H1 (cell line): Measurements from ENCODE around the gene CMIP. TPM values are rescaled to one million over a fixed set of nuclear protein-coding genes. Genes with fewer than 3 reads are reported as not detected.

ENCODE experiments used
- CTCF ChIA-PET: fragments of 300-600 bp; sonication (Branson Sonifier 250); formaldehyde crosslinking; loops from one replicate; lab custom pipeline; 2021; ENCODE audit not compliant: partially characterized antibody; lab: Charles Lee
- POLR2A ChIA-PET: fragments of 300-600 bp; sonication (Branson Sonifier 250); formaldehyde crosslinking; loops from one replicate; lab custom pipeline; 2021; ENCODE audit warnings: inconsistent platforms; ENCODE audit not compliant: partially characterized antibody; lab: Charles Lee
- DNase-seq, 2 experiments: peaks; one replicate each; pipeline versions ENCODE4 v3.0.0 to v3.0.0-alpha.2; 2010 to 2022; ENCODE audit warnings: low spot score in 2 of 2, low read depth in 1 of 2, mixed read lengths in 1 of 2
- FAIRE-seq: peaks from 2 replicates; lab custom pipeline; 2011; peaks lifted over from hg19 to GRCh38; lab: Jason Lieb, UNC
- H2AFZ ChIP-seq: 2 replicates; pipeline ENCODE4 v1.8.1; 2012; ENCODE audit warnings: low read length, inconsistent platforms
- H2AK5ac ChIP-seq: 2 replicates; pipeline ENCODE4 v1.6.1; 2013; ENCODE audit warnings: low read depth, low read length
- H2BK120ac ChIP-seq: replicated peaks from 2 replicates; pipeline ENCODE3; 2013; ENCODE audit warnings: low read depth, low read length, inconsistent platforms
- H2BK12ac ChIP-seq: 2 replicates; pipeline ENCODE4 v1.6.1; 2013; ENCODE audit warnings: low read depth, low read length
- H2BK15ac ChIP-seq: 2 replicates; pipeline ENCODE4 v1.6.1; 2013; ENCODE audit warnings: low read length
- H2BK20ac ChIP-seq: 2 replicates; pipeline ENCODE4 v1.6.1; 2013; ENCODE audit warnings: low read length
- H2BK5ac ChIP-seq: 2 replicates; pipeline ENCODE4 v1.6.1; 2013; ENCODE audit warnings: low read depth, low read length
- H3K14ac ChIP-seq: 2 replicates; pipeline ENCODE4 v1.6.1; 2013; ENCODE audit warnings: inconsistent platforms; ENCODE audit not compliant: insufficient read length
- H3K18ac ChIP-seq: 2 replicates; pipeline ENCODE4 v1.6.1; 2013; ENCODE audit warnings: low read length; ENCODE audit errors: extremely low read depth
- H3K23ac ChIP-seq: 2 replicates; pipeline ENCODE4 v1.6.1; 2013; ENCODE audit warnings: inconsistent platforms; ENCODE audit not compliant: insufficient read length
- H3K23me2 ChIP-seq: 2 replicates; pipeline ENCODE4 v1.6.1; 2013; ENCODE audit warnings: low read depth, low read length
- H3K27ac ChIP-seq: 2 replicates; pipeline ENCODE4 v1.6.1; 2011; ENCODE audit warnings: low read depth, low read length, inconsistent platforms
- H3K27me3 ChIP-seq, 4 experiments: replicated peaks in 1 of 4; 1 replicate in 1 of 4; 2 replicates in 3 of 4; pipeline versions ENCODE4 v1.6.1 to v1.8.1; 2011 to 2013; ENCODE audit warnings: low read length in 3 of 4, mild to moderate bottlenecking in 3 of 4, inconsistent platforms in 2 of 4, mixed read lengths in 2 of 4, moderate library complexity in 1 of 4; ENCODE audit not compliant: control insufficient read depth in 3 of 4, insufficient read depth in 3 of 4; ENCODE audit errors: extremely low read depth in 1 of 4
- H3K36me3 ChIP-seq, 4 experiments: 2 replicates each; pipeline versions ENCODE4 v1.6.1 to v1.8.1; 2011 to 2013; ENCODE audit warnings: mild to moderate bottlenecking in 4 of 4, low read length in 3 of 4, moderate library complexity in 2 of 4, control low read depth in 1 of 4, inconsistent platforms in 1 of 4; ENCODE audit not compliant: insufficient read depth in 4 of 4, control insufficient read depth in 2 of 4
- H3K4ac ChIP-seq: replicated peaks from 2 replicates; pipeline ENCODE3; 2013; ENCODE audit warnings: low read length, low read depth, mixed read lengths, inconsistent platforms; ENCODE audit not compliant: insufficient read length
- H3K4me1 ChIP-seq, 4 experiments: replicated peaks in 1 of 4; 1 replicate in 1 of 4; 2 replicates in 3 of 4; pipeline versions ENCODE4 v1.6.1 to v1.8.1; 2011 to 2013; ENCODE audit warnings: low read length in 3 of 4, inconsistent platforms in 2 of 4, mixed read lengths in 1 of 4; ENCODE audit not compliant: insufficient read depth in 4 of 4, control insufficient read depth in 3 of 4
- H3K4me2 ChIP-seq, 2 experiments: 2 replicates each; pipeline versions ENCODE4 v1.6.1 to v1.8.1; 2011 to 2013; ENCODE audit warnings: low read depth in 2 of 2, low read length in 2 of 2, control low read depth in 1 of 2, inconsistent platforms in 1 of 2, mild to moderate bottlenecking in 1 of 2; ENCODE audit not compliant: insufficient read depth in 1 of 2
- H3K4me3 ChIP-seq, 4 experiments: fragments of 200-600, 300-600 bp in 1 of 4; sonication (generic), shearing (Covaris generic), sonication (Bioruptor Twin) in 1 of 4; 2 replicates each; pipeline versions ENCODE4 v1.5.1 to v1.8.1; 2011 to 2016; ENCODE audit warnings: low read length in 4 of 4, low read depth in 3 of 4, control low read depth in 2 of 4, inconsistent platforms in 2 of 4, mild to moderate bottlenecking in 2 of 4, mixed read lengths in 1 of 4, moderate library complexity in 1 of 4; ENCODE audit not compliant: insufficient read depth in 2 of 4; ENCODE audit errors: extremely low read depth in 1 of 4
- H3K56ac ChIP-seq: replicated peaks from 2 replicates; pipeline ENCODE3; 2013; ENCODE audit warnings: low read depth, mild to moderate bottlenecking, mixed read lengths, low read length, inconsistent platforms; ENCODE audit not compliant: insufficient read length
- H3K79me1 ChIP-seq: 2 replicates; pipeline ENCODE4 v1.6.1; 2013; ENCODE audit warnings: low read depth, low read length, control low read depth
- H3K79me2 ChIP-seq, 2 experiments: 2 replicates each; pipeline versions ENCODE4 v1.6.1 to v1.8.1; 2012 to 2013; ENCODE audit warnings: low read length in 2 of 2, mild to moderate bottlenecking in 2 of 2, inconsistent platforms in 1 of 2; ENCODE audit not compliant: insufficient read depth in 2 of 2, control insufficient read depth in 1 of 2
- H3K9ac ChIP-seq, 4 experiments: replicated peaks in 1 of 4; 1 replicate in 1 of 4; 2 replicates in 3 of 4; pipeline versions ENCODE4 v1.6.1 to v1.8.1; 2011 to 2013; ENCODE audit warnings: low read depth in 3 of 4, low read length in 3 of 4, control low read depth in 2 of 4, mild to moderate bottlenecking in 2 of 4, moderate library complexity in 2 of 4, inconsistent platforms in 1 of 4; ENCODE audit errors: extremely low read depth in 1 of 4
- H3K9me3 ChIP-seq, 2 experiments: 2 replicates each; pipeline versions ENCODE4 v1.6.1 to v1.8.1; 2012 to 2013; ENCODE audit warnings: mild to moderate bottlenecking in 2 of 2, moderate library complexity in 2 of 2, control low read depth in 1 of 2, inconsistent platforms in 1 of 2, low read depth in 1 of 2, low read length in 1 of 2, mixed read lengths in 1 of 2; ENCODE audit not compliant: insufficient read depth in 2 of 2
- H4K20me1 ChIP-seq, 2 experiments: replicated peaks in 1 of 2; 2 replicates each; pipeline versions ENCODE3 to v1.8.1; 2011 to 2013; ENCODE audit warnings: inconsistent platforms in 2 of 2, low read length in 2 of 2, mild to moderate bottlenecking in 1 of 2; ENCODE audit not compliant: insufficient read depth in 2 of 2, control insufficient read depth in 1 of 2
- H4K5ac ChIP-seq: 2 replicates; pipeline ENCODE4 v1.6.1; 2013; ENCODE audit warnings: low read length, low read depth, mixed read lengths, inconsistent platforms; ENCODE audit not compliant: insufficient read length
- H4K8ac ChIP-seq: 2 replicates; pipeline ENCODE4 v1.8.0; 2013; ENCODE audit warnings: mild to moderate bottlenecking, moderate library complexity, low read length, inconsistent platforms; ENCODE audit not compliant: insufficient read depth; ENCODE audit errors: extremely low read depth
- H4K91ac ChIP-seq: replicated peaks from 2 replicates; pipeline ENCODE3; 2013; ENCODE audit warnings: low read length, mixed read lengths, inconsistent platforms; ENCODE audit not compliant: insufficient read length
- POU5F1 ChIP-seq: IDR thresholded peaks from 2 replicates; pipeline ENCODE4 v1.6.1; 2011; ENCODE audit warnings: low read depth, mild to moderate bottlenecking, low read length, moderate library complexity
- SP4 ChIP-seq: IDR thresholded peaks from 2 replicates; pipeline ENCODE4 v1.6.1; 2012; ENCODE audit warnings: low read length, inconsistent platforms
- WGBS, 2 experiments: shearing (Covaris generic) in 1 of 2; methylation state at CpG; one replicate each; pipeline versions ENCODE4 v1.1.6 to v1.1.7; 2013 to 2015; ENCODE audit warnings: low lambda C conversion rate in 2 of 2, mixed read lengths in 2 of 2, inconsistent platforms in 1 of 2, low coverage in 1 of 2, missing lambda C conversion rate in 1 of 2; ENCODE audit not compliant: insufficient replicate concordance in 2 of 2, insufficient coverage in 1 of 2, insufficient read length in 1 of 2; ENCODE audit errors: extremely low coverage in 1 of 2, missing lambda C conversion rate in 1 of 2; 5-methylcytosine and 5-hydroxymethylcytosine counted together
- polyA plus RNA-seq, 7 experiments: library from polyadenylated mRNA; depleted of rRNA in 3 of 7; stranded (reverse) in 5 of 7; unstranded in 2 of 7; fragments of >200 nt in 5 of 7; fragments of 200-250 nt in 2 of 7; gene quantifications; 1 replicate in 5 of 7; 2 replicates in 1 of 7; 4 replicates in 1 of 7; pipeline versions ENCODE4 v1.2.1 to v1.2.3, GENCODE V29; 2011 to 2013; ENCODE audit warnings: missing spikeins in 2 of 7, mixed read lengths in 2 of 7
- total RNA-seq: library from RNA; stranded (reverse); fragmentation: NEBNext Ultra II Directional; extraction: Animal tissue kit (Norgen Biotek cat#: 25700); gene quantifications from 2 replicates; pipeline ENCODE4 v1.2.1, GENCODE V29; 2021

The CMIP gene
- total and polyA plus RNA-seq, 2 of the 8 experiments (the other 6 are each of a cell fraction or from before 2014, with no cell fraction given) = 7.9 to 53.2 TPM

DNA sequence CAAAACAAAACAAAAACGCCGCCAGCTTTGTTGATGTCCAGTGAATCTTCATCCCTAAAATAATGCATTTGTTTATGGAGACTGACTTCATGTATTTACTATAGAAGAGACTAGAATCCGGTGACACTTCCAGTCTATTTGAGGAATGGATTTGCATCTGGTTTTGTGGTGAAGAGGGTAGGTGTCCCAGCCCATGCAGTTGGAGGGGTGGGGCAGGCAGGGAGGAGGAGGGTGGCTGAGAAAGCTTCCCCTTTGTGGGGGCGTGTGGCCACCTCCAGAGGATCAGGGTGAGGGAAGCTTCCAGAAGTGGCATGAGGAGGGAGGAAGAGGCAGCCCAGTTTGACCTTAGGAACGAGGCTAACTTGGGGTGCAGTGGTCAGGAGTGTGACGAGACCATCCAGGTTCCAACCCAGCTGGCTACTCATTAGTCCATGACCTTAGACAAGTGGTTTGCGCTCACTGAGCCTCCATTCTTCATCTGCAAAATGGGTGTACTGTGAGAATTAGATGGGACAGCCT, 69.5 kb downstream of the CMIP start:
- Histone ChIP-seq H2AFZ (no peak overlapping the region), H3K79me2 (peaks cover 0 to 83% of the 10 kb centered on the region in 2 experiments; a peak in 2 of 4 replicates), H2BK20ac (no peak overlapping the region), H3K4ac (no peak overlapping the region), H3K18ac (peak overlapping the region; percentile 32; the same call in 1 of the 2 replicates), H3K14ac (no peak overlapping the region), H3K27me3 (no peaks in the 10 kb centered on the region), H4K20me1 (peaks cover 6 to 18% of the 10 kb centered on the region in 2 experiments), H3K23me2 (no peaks in the 10 kb centered on the region), H2BK12ac (peak overlapping the region; percentile 30; the same call in 1 of the 2 replicates), H4K91ac (no peak overlapping the region), H2BK5ac (0 out of 2 replicates have a peak overlapping the region, but pooled peaks have one; percentile 15), H3K4me2 (0 out of 4 replicates have a peak overlapping the region, but pooled peaks of 1 of the 2 experiments have one; percentile 33), H4K8ac (no peak overlapping the region), H3K9ac (no peak overlapping the region), H4K5ac (no peak overlapping the region), H3K4me1 (peaks cover 3 to 11% (median 10%) of the 10 kb centered on the region in 4 experiments), H3K36me3 (peaks cover 0 to 4% (median 2%) of the 10 kb centered on the region in 4 experiments; a peak in 1 of 8 replicates), H2BK15ac (no peak overlapping the region), H3K79me1 (peaks cover 19% of the 10 kb centered on the region), H3K23ac (no peak overlapping the region), H2BK120ac (no peak overlapping the region), H3K56ac (no peak overlapping the region), H3K4me3 (no peak overlapping the region), H3K9me3 (no peaks in the 10 kb centered on the region), H3K27ac (no peak overlapping the region), H2AK5ac (peak overlapping the region; percentile 48; the same call in 1 of the 2 replicates)
- DNase-seq = no peak
- 89% methylated on average over 6 of the region's 7 CpGs; no CpG with 5 or more reads in 1 of the 2 experiments for WGBS, 2 experiments
- CTCF ChIA-PET = interaction anchor here (0.8 to 1.4 kb wide), 7 partner anchors 9 to 216 kb away, joined by 3 to 4 read pairs (median 4); no protein-coding TSS in a partner anchor
- TF ChIP-seq SP4 = no peak
- TF ChIP-seq POU5F1 = no peak
- no peak for FAIRE-seq
- POLR2A ChIA-PET = interaction anchor here (0.7 to 1.8 kb wide), 6 partner anchors 9 to 35 kb away, joined by 3 to 7 read pairs (median 4); no protein-coding TSS in a partner anchor
